PC-9 (cell line): ENCODE results near the gene RAPGEF6. TPM values are rescaled to one million over a fixed set of nuclear protein-coding genes. Genes with fewer than 3 reads are reported as not detected.

ENCODE experiments used
- BruUV-seq: library from RNA; stranded (reverse); fragments of 400-500 nt; replicated peaks from 2 replicates; lab custom pipeline; 2021; lab: Mats Ljungman, UMichigan
- CTCF ChIA-PET: fragments of 300-600 bp; sonication (Branson Sonifier 250); formaldehyde crosslinking; loops from one replicate; lab custom pipeline; 2022; ENCODE audit warnings: antibody characterized with exemption; lab: Charles Lee
- POLR2A ChIA-PET: fragments of 300-600 bp; sonication (Branson Sonifier 250); formaldehyde crosslinking; loops from one replicate; lab custom pipeline; 2022; ENCODE audit warnings: antibody characterized with exemption; ENCODE audit not compliant: unreplicated experiment; lab: Charles Lee
- DNase-seq, 2 experiments: peaks; one replicate each; pipeline versions ENCODE4 v3.0.0 to v3.0.0-alpha.2; 2015 to 2022; ENCODE audit warnings: mixed read lengths in 1 of 2
- H2AFZ ChIP-seq: fragments of 200-600 bp; sonication (generic); 2 replicates; pipeline ENCODE4 v1.8.1; 2017; ENCODE audit warnings: antibody characterized with exemption
- H3F3A ChIP-seq: fragments of 200-600 bp; sonication (generic); 2 replicates; pipeline ENCODE4 v1.8.1; 2017; ENCODE audit warnings: antibody characterized with exemption, mild to moderate bottlenecking, low read depth; ENCODE audit not compliant: insufficient read depth
- H3K27ac ChIP-seq: fragments of 200-600 bp; sonication (generic); 2 replicates; pipeline ENCODE4 v1.6.1; 2016; ENCODE audit warnings: mixed run types
- H3K27me3 ChIP-seq: fragments of 200-600 bp; sonication (generic); 2 replicates; pipeline ENCODE4 v1.6.1; 2016; ENCODE audit warnings: low read depth, mixed run types; ENCODE audit not compliant: insufficient read depth
- H3K36me3 ChIP-seq: fragments of 200-600 bp; sonication (generic); 2 replicates; pipeline ENCODE4 v1.6.1; 2016; ENCODE audit warnings: low read depth, mixed run types
- H3K4me1 ChIP-seq: fragments of 200-600 bp; sonication (generic); replicated peaks from 2 replicates; pipeline ENCODE4 v1.6.1; 2016; ENCODE audit warnings: mixed run types; ENCODE audit not compliant: insufficient read depth
- H3K4me2 ChIP-seq: fragments of 200-600 bp; sonication (generic); 2 replicates; pipeline ENCODE4 v1.6.1; 2017; ENCODE audit warnings: mixed run types
- H3K4me3 ChIP-seq: fragments of 200-600 bp; sonication (generic); 2 replicates; pipeline ENCODE4 v1.6.1; 2016; ENCODE audit warnings: mixed run types
- H3K79me2 ChIP-seq: fragments of 200-600 bp; sonication (generic); 2 replicates; pipeline ENCODE4 v1.6.1; 2017; ENCODE audit warnings: low read depth, mixed run types
- H3K9me2 ChIP-seq: fragments of 200-600 bp; sonication (generic); 2 replicates; pipeline ENCODE4 v1.8.1; 2017; ENCODE audit warnings: mild to moderate bottlenecking; ENCODE audit not compliant: insufficient read depth
- H3K9me3 ChIP-seq: fragments of 200-600 bp; sonication (generic); 2 replicates; pipeline ENCODE4 v1.8.1; 2016; ENCODE audit warnings: low read depth; ENCODE audit not compliant: insufficient read depth
- H4K20me1 ChIP-seq: fragments of 200-600 bp; sonication (generic); 2 replicates; pipeline ENCODE4 v1.8.1; 2017; ENCODE audit not compliant: insufficient read depth
- EZH2 ChIP-seq: fragments of 200-600 bp; sonication (generic); IDR thresholded peaks from 2 replicates; pipeline ENCODE4 v1.8.0; 2017; ENCODE audit warnings: antibody characterized with exemption, low read depth
- intact Hi-C: fragments of 100-400 bp; cut with micrococcal nuclease; formaldehyde crosslinking; loops from one replicate; pipeline ENCODE4 v1.10.0; 2022; ENCODE audit not compliant: unreplicated experiment
- total RNA-seq: library from RNA; stranded (reverse); gene quantifications from 2 replicates; pipeline ENCODE4 v1.2.3, GENCODE V29; 2021
- TF ChIP-seq, protein P1 (sequence below): fragments of 200-600 bp; sonication (generic); conservative IDR thresholded peaks from 2 replicates; pipeline ENCODE4 v1.6.1; 2017; ENCODE audit warnings: mixed run types, antibody characterized with exemption, mild to moderate bottlenecking, moderate library complexity

RAPGEF6 gene
- total RNA-seq, 1 experiment from 2014 or later: 17.1 TPM

DNA sequence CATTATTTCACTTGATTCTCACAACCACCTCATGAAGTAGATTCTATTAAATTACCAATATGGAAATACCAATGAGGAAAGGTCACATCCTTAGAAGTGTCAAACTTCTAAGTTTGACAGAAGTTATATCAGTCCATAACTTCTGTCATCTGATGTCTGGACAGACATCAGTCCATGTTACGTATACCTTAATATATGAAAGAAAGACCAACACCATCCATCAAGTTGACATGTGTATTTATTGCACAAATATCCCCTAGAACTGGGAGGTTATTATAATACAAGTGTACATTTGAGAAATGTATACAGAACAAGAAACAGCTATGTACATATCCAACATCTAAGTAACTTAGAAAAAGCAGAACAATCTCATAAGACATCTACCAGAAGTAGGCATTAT is 6.5 kb upstream of the RAPGEF6 start:
- Histone ChIP-seq H3K4me2 (no peak overlapping the region), H3K9me3 (no peaks in the 10 kb centered on the region), H3K4me1 (peaks cover 12% of the 10 kb centered on the region), H3F3A (peaks cover 8% of the 10 kb centered on the region), H3K4me3 (no peak overlapping the region), H3K9me2 (no peaks in the 10 kb centered on the region), H3K79me2 (no peaks in the 10 kb centered on the region), H3K27me3 (no peaks in the 10 kb centered on the region), H4K20me1 (no peaks in the 10 kb centered on the region), H3K27ac (no peak overlapping the region), H2AFZ (no peak overlapping the region), H3K36me3 (no peaks in the 10 kb centered on the region)
- intact Hi-C loops: no loop called here
- CTCF ChIA-PET: no interaction called here
- no TSS peak for BruUV-seq
- TF ChIP-seq, protein P1, sequence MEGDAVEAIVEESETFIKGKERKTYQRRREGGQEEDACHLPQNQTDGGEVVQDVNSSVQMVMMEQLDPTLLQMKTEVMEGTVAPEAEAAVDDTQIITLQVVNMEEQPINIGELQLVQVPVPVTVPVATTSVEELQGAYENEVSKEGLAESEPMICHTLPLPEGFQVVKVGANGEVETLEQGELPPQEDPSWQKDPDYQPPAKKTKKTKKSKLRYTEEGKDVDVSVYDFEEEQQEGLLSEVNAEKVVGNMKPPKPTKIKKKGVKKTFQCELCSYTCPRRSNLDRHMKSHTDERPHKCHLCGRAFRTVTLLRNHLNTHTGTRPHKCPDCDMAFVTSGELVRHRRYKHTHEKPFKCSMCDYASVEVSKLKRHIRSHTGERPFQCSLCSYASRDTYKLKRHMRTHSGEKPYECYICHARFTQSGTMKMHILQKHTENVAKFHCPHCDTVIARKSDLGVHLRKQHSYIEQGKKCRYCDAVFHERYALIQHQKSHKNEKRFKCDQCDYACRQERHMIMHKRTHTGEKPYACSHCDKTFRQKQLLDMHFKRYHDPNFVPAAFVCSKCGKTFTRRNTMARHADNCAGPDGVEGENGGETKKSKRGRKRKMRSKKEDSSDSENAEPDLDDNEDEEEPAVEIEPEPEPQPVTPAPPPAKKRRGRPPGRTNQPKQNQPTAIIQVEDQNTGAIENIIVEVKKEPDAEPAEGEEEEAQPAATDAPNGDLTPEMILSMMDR: no peak
- TF ChIP-seq EZH2: no peak
- POLR2A ChIA-PET: no interaction called here
- DNase-seq: no peak

DNA sequence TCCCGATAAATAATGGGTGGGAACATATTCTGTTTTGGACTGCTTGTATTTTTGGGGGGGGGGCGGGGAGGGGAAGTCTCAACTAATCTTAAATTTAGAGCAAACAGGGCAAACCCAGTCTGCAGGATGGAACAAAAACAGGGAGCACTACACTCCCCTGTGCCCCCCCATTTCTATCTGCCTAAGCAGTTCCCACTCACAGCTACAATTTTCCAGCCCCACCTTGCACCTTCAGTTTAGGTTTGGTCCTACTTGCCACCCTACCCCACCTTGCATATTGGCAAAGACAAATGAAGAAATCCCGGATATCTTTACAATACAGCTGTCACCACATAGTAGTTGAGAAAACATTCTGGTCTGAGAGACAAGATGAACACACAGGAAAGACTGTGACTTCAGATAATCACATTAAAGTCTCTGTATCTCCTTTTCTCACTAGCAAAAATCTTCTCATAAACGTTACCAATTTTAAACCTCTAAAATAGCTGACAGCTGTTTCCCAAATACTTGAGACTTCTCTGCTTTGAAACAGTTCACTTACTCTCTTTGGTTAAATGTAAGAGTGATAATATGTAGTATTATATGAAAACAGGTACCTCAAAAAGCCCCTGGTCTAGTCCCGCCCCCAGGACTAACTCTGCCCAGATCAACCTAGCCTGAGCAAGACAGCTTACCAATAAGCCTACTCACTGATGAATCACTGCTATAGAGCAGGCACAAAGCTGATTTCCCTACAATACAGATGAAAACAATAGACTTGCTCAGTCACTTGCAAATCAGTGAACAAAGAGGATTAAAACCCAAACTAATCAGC is 5.2 kb upstream of the RAPGEF6 start:
- no peaks in the 10 kb centered on the region for H3K36me3 ChIP-seq
- ChIA-PET CTCF (interaction anchor here (0.5 kb wide), 1 partner anchor 1424 kb away, joined by 4 read pairs; no protein-coding TSS in a partner anchor), POLR2A (no interaction called here)
- H3K79me2 ChIP-seq: no peaks in the 10 kb centered on the region
- TF ChIP-seq, protein P1: no peak
- no peak for TF ChIP-seq EZH2
- no peak overlapping the region for H3K4me2 ChIP-seq
- no peak overlapping the region for H3K4me3 ChIP-seq
- H3K27me3 ChIP-seq: no peaks in the 10 kb centered on the region
- no peaks in the 10 kb centered on the region for H3K9me3 ChIP-seq
- BruUV-seq: no TSS peak
- no peaks in the 10 kb centered on the region for H4K20me1 ChIP-seq
- H3F3A ChIP-seq: peaks cover 19% of the 10 kb centered on the region
- H3K4me1 ChIP-seq: peaks cover 15% of the 10 kb centered on the region
- no peak overlapping the region for H3K27ac ChIP-seq
- H3K9me2 ChIP-seq: no peaks in the 10 kb centered on the region
- intact Hi-C loops: no loop called here
- no peak for DNase-seq
- H2AFZ ChIP-seq: no peak overlapping the region

DNA sequence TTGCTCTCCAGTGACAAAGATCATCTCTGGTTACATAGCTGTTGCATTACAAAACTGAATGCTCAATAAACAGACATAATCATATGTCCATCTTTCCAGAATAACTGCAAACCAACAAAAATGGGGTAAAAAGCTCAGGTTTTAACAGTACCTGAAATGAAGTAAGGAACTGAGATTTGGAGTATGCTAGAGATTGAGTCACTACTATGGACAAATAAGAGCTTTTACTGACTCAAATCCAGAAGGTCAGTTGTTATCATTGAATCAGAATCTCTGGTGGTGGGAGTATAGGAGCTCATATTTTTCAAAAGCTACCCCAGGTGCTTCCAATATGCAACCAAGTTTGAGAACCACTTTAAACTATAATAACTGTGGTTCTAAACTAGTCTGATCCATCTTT is 4.1 kb upstream of the RAPGEF6 start:
- Histone ChIP-seq H3K4me1 (peaks cover 15% of the 10 kb centered on the region), H2AFZ (no peak overlapping the region), H3K4me3 (no peak overlapping the region), H3K9me2 (no peaks in the 10 kb centered on the region), H3F3A (peaks cover 19% of the 10 kb centered on the region), H4K20me1 (0 out of 2 replicates have a peak, but pooled peaks cover 2% of the 10 kb centered on the region), H3K9me3 (no peaks in the 10 kb centered on the region), H3K27ac (no peak overlapping the region), H3K27me3 (no peaks in the 10 kb centered on the region), H3K4me2 (no peak overlapping the region), H3K36me3 (no peaks in the 10 kb centered on the region), H3K79me2 (peaks cover 9% of the 10 kb centered on the region)
- no peak for DNase-seq
- CTCF ChIA-PET: no interaction called here
- no TSS peak for BruUV-seq
- TF ChIP-seq, protein P1: no peak
- no peak for TF ChIP-seq EZH2
- POLR2A ChIA-PET: interaction anchor here (0.6 to 0.7 kb wide), 2 partner anchors 324 to 668 kb away, joined by 5 to 8 read pairs; no protein-coding TSS in a partner anchor
- intact Hi-C loops: loop anchor here (10.0 kb wide), 1 partner anchor 474 kb away; the partner anchor contains the start of gene HINT1
